Activated CD8-positive, alpha-beta memory T cell treated with anti-CD3 and anti-CD28 coated beads, Interleukin-2, amount 50 U/mL, for 24 hours (primary cell): ENCODE data around the gene ETV3.
A peak's percentile ranks its signal among the peaks of the same experiment; 100 is the strongest.

Experiments used
- DNase-seq: peaks from one replicate; pipeline ENCODE4 v3.0.0-alpha.2; 2020; ENCODE audit errors: extremely low read depth

ETV3 gene

DNA sequence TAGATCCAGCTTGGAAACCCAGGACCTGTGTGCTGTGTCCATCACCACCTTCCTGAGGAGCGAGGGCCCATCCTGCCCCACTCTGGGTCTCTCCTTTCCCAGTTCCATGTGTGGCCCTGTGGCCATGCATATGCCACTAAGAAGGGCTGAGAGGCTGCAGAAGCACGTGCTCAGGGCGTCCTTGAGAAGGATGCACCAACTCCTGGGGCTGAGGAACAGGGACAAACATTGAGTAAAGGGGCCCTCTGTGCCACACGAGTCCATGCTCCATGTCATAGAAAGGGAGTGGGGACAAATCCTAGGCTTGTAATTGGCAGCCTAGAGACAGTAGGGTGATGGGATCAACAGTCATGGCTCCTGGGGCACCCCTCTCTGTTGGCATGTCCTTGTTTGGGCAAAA is 47.0 kb downstream of the ETV3 start:
- no peak for DNase-seq

DNA sequence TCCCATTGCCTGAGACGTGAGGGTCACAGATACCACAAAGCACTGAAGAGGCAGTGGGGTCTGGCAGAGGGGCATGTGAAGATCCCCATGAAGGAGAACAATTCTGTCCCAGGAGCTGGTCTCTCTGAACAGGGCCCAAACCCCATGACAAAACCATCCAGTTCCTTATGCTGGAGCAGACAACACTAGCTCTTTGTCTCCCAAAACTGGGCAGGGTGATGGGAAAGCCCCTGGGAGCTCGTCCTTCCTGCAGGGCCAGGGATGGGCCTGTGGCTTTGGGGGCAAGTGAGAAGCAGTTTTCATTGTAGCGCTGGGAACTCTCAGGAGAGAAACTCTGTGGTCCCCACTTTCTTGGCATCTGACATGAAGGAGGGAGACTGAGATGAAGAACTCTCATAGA is 47.4 kb downstream of the ETV3 start:
- DNase-seq = no peak

- peak; percentile 72 for DNase-seq
These were observed 48.0 kb downstream of the ETV3 start for GRCh38 chr1:157090196-157090647.

DNA sequence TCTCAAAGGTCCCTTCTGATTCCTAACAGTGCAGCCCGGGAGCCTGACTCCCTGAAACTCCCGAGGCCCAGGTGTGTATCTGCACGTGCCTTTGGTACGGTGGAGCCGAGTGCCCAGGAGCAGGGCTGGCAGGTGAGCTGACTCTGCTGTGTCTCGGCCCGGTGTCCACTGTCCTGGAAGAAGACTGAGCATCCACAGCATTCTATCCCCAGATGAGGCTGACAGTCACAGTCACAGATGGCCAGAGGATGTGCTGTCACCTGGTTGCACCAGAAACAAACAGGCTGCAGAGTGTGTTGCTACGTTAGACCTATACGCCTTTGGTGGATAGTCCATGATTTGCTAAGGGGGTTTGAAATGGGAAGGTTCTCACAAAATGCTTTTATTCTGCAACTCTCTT is 48.4 kb downstream of the ETV3 start:
- DNase-seq = no peak

DNA sequence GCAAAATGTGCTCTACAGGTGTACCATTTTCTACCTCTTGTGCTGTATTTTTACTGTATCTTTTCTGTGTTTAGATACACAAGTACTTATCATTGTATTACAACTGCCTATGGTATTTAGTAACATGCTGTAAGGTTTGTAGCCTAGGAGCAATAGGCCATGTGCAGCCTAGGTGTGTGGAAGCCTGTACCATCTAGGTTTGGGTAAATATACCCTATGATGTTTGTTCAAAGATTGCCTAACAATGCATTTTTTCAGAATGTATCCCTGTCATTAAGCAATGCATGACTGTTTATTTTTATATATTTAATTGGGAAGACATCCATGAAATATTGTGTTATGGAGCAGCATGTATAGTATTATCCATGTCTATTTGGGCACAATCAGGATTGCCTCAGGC is 49.6 kb downstream of the ETV3 start:
- DNase-seq = no peak

DNA sequence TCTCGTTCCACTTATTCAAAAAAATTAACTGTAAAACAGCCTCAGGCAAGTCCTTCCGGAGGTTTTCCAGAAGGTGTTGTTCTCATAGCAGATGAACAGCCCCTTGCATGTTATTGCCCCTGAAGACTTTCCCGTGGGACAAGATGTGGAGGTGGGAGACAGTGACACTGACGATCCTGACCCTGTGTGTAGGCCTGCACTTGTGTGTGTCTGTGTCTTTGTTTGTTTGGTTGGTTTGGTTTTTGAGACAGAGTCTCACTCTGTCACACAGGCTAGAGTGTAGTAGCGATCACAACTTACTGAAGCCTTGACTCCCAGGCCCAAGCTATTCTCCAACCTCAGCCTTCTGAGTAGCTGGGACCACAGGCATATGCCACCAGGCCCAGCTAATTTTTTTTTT is 51.2 kb downstream of the ETV3 start:
- DNase-seq = no peak

GRCh38 chr1:157086299-157086698 is 51.9 kb downstream of the ETV3 start:
- no peak for DNase-seq

DNA sequence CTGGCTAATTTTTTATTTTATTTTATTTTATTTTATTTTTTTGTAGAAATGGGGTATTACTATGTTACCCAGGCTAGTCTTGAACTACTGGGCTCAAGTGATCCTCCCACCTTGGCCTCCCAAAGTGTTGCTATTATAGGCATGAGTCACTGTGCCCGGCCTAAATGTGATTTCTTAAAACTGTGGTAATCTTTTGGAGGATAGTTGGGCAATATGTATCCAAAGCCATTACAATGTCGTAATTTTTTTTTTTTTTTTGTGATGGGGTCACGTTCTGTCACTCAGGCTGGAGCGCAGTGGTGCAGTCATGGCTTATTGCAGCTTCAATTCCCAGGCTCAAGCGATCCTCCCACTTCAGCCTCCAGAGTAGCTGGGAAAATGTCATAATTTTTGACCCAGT is 52.8 kb downstream of the ETV3 start:
- DNase-seq = no peak

DNA sequence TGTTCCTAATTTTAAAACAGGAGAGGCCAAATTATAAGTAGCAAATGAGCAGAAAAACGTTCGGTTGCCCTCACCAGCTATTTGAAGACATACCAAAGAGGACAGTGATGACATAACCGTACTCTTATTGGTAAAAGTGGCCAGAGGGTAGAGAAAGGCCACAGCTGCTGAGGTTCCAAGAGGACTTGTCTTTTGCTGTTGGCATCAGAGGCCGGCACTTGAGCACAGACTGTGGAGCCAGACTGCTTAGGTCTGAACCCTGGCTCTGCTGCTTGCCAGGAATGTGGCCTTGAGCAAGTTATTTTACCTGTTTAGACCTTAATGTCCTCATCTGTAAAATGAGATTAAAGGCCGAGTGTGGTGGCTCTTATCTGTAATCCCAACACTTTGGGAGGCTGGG is 53.5 kb downstream of the ETV3 start:
- no peak for DNase-seq

GRCh38 chr1:157081707-157082106 is 56.5 kb downstream of the ETV3 start:
- no peak for DNase-seq

DNA sequence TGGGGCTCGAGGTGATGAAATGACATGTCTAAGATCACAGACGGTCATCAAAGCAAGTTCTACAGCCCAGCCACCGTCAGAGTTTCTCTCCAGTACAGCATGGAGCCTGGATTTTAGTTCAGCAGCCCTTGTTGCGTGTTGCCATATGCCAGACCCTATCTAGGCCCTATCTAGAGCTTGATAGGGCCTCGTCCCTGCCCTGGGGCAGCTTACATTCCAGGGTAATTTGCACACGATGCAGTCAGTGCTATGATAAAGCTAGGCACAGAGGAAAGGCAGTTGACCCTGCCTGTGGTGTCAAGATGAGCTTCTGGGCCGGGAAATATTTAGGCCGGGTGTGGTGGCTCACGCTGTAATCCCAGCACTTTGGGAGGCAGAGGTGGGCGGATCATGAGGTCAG is 57.5 kb downstream of the ETV3 start:
- DNase-seq = no peak

DNA sequence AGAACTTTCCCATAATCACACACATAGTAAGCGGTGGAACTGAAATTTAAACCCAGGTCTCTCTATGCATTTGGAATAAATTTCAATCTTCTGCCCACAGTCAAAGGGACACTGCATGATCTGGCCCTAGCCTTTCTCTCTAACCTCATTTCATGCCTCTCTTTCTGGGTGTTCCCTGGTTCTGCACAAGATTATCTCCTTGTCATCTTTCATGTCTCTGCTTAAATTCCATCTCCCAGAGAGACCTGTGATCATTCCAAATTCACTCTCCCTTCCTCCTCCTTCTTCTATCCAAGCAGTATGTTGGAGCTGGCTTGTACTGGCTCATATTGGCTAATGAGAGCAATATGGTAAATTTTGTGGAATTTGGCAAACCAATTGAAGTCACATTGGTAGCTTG is 60.8 kb downstream of the ETV3 start:
- DNase-seq = no peak

DNA sequence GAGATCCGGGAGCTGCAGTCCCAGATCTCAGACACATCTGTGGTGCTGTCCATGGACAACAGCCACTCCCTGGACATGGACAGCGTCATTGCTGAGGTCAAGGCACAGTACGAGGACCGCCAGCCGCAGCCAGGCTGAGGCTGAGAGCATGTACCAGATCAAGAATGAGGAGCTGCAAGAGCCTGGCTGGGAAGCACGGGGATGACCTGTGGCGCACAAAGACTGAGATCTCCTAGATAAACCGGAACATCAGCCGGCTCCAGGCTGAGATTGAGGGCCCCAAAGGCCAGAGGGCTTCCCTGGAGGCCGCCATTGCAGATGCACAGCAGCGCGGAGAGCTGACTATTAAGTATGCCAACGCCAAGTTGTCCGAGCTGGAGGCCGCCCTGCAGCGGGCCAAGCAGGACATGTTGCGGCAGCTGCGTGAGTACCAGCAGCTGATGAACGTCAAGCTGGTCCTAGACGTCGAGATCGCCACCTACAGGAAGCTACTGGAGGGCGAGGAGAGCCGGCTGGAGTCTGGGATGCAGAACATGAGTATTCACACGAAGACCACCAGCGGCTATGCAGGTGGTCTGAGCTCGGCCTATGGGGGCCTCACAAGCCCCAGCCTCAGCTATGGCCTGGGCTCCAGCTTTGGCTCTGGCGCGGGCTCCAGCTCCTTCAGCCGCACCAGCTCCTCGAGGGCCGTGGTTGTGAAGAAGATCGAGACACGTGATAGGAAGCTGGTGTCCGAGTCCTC is 64.1 kb downstream of the ETV3 start:
- peak; percentile 10 for DNase-seq
